22Rv1 (cell line): ENCODE measurements around the gene CGB2.

Source experiments
- CTCF ChIP-seq: fragments of 450-650 bp; IDR thresholded peaks from 2 replicates; pipeline ENCODE4 v1.5.1; 2017; ENCODE audit warnings: mild to moderate bottlenecking
- ZFX ChIP-seq: fragments of 450-650 bp; IDR thresholded peaks from 2 replicates; pipeline ENCODE4 v1.6.1; 2017; ENCODE audit warnings: antibody characterized with exemption, borderline replicate concordance

GRCh38 chr19:49014870-49015255 is 16.8 kb upstream of the CGB2 start:
- TF ChIP-seq CTCF: no peak
- TF ChIP-seq ZFX: no peak
